Skeletal muscle satellite cell (primary cell): ENCODE measurements around the gene EFEMP2.

Experiments used
- H3K27me3 ChIP-seq: 2 replicates; pipeline ENCODE4 v1.7.0; 2013; ENCODE audit warnings: low read length; ENCODE audit not compliant: control insufficient read depth, insufficient read depth
- H3K36me3 ChIP-seq: 2 replicates; pipeline ENCODE4 v1.7.0; 2013; ENCODE audit warnings: mild to moderate bottlenecking, control low read depth, low read length; ENCODE audit not compliant: insufficient read depth
- H3K4me1 ChIP-seq: 2 replicates; pipeline ENCODE4 v1.7.0; 2013; ENCODE audit warnings: low read length; ENCODE audit not compliant: control insufficient read depth, insufficient read depth
- H3K4me2 ChIP-seq: 2 replicates; pipeline ENCODE4 v1.7.0; 2013; ENCODE audit warnings: mild to moderate bottlenecking, low read length
- H3K4me3 ChIP-seq: 2 replicates; pipeline ENCODE4 v1.7.0; 2013; ENCODE audit warnings: low read length
- H3K9ac ChIP-seq: 2 replicates; pipeline ENCODE4 v1.7.0; 2013; ENCODE audit warnings: mild to moderate bottlenecking, low read depth, low read length, moderate library complexity
- H3K9me3 ChIP-seq: replicated peaks from 2 replicates; pipeline ENCODE4 v1.7.0; 2013; ENCODE audit warnings: mild to moderate bottlenecking, control low read depth, low read length

The EFEMP2 gene

GRCh38 chr11:65868076-65868667, 4.4 kb downstream of the EFEMP2 start:
- no peak overlapping the region for H3K9ac ChIP-seq

DNA sequence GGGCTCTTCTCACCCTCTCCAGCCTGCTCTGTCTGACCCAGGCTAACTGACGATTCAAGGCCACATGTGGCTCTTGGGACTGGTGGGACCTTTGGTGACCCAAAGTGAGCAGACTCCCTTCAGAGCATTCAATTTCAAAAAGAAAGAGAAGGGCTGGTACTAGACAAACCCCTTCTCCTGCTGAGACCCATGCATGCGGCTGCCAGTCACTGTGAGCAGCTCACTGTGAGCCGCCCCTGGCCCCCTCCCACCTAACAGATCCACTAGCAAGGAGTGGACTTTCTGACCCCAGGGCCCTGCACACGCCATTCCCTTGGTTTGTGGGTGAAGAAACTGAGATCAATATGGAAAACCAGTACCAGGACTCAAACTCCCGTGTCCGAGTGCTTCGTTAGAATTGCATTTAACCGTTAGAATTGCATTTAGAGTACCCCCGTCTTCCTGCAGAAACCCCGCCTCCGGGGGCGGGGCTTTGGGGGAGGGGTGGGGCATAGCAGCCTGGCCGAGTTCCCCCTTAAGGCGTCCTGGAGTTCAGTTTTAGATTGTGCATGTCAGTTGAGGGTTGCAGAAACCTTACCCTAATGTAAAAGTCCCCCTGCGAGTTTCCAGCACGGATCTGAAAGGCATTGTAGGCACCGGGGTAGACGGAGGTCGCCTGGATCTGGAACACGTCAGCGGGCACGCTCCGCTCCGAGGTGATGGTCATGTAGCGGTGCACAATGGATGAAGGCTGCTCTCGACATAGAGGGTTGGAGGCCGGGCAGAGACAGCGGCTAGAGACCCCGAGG, 5.1 kb downstream of the EFEMP2 start:
- Histone ChIP-seq H3K36me3 (peaks cover 84% of the 10 kb centered on the region), H3K9ac (no peak overlapping the region), H3K9me3 (no peaks in the 10 kb centered on the region)

More at GRCh38 chr11:65868076-65868667, 4.4 kb downstream of the EFEMP2 start:
- Histone ChIP-seq H3K9me3 (no peaks in the 10 kb centered on the region), H3K4me3 (no peak overlapping the region), H3K4me2 (no peak overlapping the region), H3K27me3 (no peaks in the 10 kb centered on the region), H3K4me1 (peaks cover 23% of the 10 kb centered on the region), H3K36me3 (peaks cover 77% of the 10 kb centered on the region)

DNA sequence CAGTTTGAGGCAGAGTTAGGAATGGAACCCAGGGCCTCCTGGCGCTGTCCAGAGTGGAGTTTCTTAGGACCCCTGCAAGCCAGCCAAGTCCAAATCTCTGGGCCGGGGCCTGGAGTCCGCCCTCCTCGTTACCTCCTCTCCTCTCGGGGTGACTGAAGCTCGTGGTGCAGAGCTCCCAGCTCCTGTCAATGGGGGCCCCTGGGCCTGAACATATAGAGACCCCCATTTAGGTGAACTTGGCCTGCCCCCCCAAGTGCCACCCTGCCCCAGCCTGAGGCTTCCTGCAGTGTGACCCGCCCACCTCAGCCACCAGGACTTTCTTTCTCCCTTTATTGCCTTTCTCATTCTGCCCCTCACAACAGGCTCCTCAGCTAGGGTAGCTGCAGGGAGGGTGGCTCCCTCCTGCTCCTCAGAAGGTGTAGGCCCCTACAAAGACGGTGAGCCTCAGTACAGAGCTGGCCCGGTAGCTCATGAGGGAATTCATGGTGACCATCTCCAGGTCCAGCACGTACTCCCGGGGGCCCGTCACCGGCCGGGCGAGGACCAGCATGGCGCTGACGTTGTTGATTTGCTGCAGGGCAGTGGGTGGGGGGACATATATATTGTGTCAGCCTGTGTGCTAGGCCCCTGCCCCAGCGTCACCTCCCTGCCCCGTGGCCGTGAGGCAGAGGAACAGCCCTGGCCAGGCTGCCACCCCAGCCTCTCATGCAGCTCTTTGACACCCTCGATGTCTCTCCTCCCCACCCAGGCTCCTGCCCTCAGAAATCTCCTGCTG, 5.9 kb downstream of the EFEMP2 start:
- H3K9me3 ChIP-seq = no peaks in the 10 kb centered on the region
- H3K4me1 ChIP-seq = peaks cover 33% of the 10 kb centered on the region
- no peak overlapping the region for H3K4me2 ChIP-seq
- no peaks in the 10 kb centered on the region for H3K27me3 ChIP-seq
- no peak overlapping the region for H3K9ac ChIP-seq
- H3K4me3 ChIP-seq = no peak overlapping the region
- H3K36me3 ChIP-seq = peaks cover 92% of the 10 kb centered on the region

More for the DNA sequence above, 5.1 kb downstream of the EFEMP2 start:
- peaks cover 30% of the 10 kb centered on the region for H3K4me1 ChIP-seq
- H3K27me3 ChIP-seq = no peaks in the 10 kb centered on the region
- no peak overlapping the region for H3K4me2 ChIP-seq
- H3K4me3 ChIP-seq = no peak overlapping the region

DNA sequence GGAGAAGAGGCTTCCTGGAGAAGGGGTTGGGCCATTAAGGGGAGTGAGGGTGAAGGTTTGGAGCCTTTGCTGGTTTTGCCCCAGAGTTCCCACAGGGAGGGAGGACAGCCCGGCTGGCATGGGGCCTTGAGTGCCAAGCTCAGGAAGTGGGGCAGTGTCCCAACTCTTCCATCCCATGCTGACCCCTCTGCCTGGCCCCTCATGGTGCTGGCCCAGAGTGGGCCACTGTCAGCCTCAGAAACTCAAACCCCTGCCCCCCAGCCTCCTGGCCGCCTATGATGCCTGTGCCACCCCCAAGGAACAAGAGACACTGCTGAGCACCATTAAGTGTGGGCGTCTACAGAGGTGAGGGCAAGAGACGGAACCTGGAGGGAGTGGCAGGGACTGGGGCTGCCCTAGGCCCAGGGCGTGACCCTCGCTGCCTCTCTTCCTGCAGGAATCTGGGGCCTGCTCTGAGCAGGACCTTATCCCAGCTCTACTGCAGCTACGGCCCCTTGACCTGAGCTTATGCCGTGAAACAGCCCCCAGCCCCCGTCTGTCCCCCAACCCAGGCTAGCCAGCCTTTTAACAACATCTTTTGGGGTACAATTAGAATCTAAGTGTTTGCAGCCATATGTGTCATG, 6.9 kb downstream of the EFEMP2 start:
- no peaks in the 10 kb centered on the region for H3K9me3 ChIP-seq
- H3K9ac ChIP-seq = no peak overlapping the region
- peaks cover 88% of the 10 kb centered on the region for H3K36me3 ChIP-seq
- H3K4me3 ChIP-seq = no peak overlapping the region
- peaks cover 28% of the 10 kb centered on the region for H3K4me1 ChIP-seq
- H3K4me2 ChIP-seq = no peak overlapping the region
- H3K27me3 ChIP-seq = no peaks in the 10 kb centered on the region

GRCh38 chr11:65864706-65865471, 7.7 kb downstream of the EFEMP2 start:
- Histone ChIP-seq H3K36me3 (peaks cover 80% of the 10 kb centered on the region), H3K9ac (no peak overlapping the region), H3K4me3 (no peak overlapping the region), H3K4me1 (peaks cover 22% of the 10 kb centered on the region), H3K9me3 (no peaks in the 10 kb centered on the region), H3K4me2 (no peak overlapping the region), H3K27me3 (no peaks in the 10 kb centered on the region)

DNA sequence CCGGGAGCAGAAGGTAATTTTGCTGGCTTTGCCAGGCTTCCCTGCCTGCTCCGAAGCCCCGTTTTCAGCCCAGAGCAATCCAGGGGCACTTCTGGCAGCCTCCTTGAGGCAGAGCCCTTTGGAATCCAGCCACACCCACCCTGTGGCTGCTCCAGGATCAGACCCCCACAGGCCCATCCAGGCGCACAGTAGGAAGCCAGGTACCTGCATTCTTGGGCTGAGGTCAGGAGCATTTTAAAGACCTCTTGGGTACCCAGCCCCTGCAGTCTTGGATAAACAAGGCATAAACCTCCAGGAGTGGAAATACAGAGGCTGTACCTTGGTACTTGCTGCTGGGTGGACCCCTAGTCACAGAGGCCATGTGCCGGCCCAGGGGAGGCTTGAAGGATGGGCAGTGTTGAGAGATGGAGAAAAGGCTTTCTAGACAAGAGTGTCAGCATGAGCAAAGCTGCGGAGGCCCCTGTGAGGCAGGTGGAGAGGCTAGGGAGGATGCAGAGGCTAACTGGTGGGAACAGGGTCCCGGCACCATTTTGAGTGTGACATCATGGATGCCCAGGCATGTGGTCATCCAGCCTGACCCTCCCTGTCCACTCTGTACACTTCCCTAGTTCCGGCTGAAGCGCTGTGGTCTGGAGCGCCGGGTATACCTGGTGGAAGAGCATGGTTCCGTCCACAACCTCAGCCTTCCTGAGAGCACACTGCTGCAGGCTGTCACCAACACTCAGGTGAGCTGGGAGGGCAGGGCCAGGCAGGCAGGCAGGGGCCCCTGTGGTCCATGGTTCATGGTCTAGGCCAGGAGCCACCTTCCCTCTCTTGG, 8.5 kb downstream of the EFEMP2 start:
- H3K36me3 ChIP-seq = peaks cover 72% of the 10 kb centered on the region
- H3K9ac ChIP-seq = no peak overlapping the region
- no peak overlapping the region for H3K4me2 ChIP-seq

GRCh38 chr11:65862941-65863888, 9.4 kb downstream of the EFEMP2 start:
- H3K4me3 ChIP-seq = no peak overlapping the region
- H3K36me3 ChIP-seq = peaks cover 63% of the 10 kb centered on the region
- no peak overlapping the region for H3K9ac ChIP-seq
- H3K9me3 ChIP-seq = no peaks in the 10 kb centered on the region
- peaks cover 27% of the 10 kb centered on the region for H3K4me1 ChIP-seq
- H3K27me3 ChIP-seq = no peaks in the 10 kb centered on the region
- H3K4me2 ChIP-seq = peak overlapping the region; percentile 83

More for the DNA sequence above, 8.5 kb downstream of the EFEMP2 start:
- no peaks in the 10 kb centered on the region for H3K27me3 ChIP-seq
- peaks cover 27% of the 10 kb centered on the region for H3K4me1 ChIP-seq
- no peak overlapping the region for H3K4me3 ChIP-seq
- H3K9me3 ChIP-seq = no peaks in the 10 kb centered on the region

GRCh38 chr11:65862191-65862735, 10.3 kb downstream of the EFEMP2 start:
- Histone ChIP-seq H3K27me3 (no peaks in the 10 kb centered on the region), H3K4me3 (peak overlapping the region; percentile 96), H3K4me1 (peaks cover 27% of the 10 kb centered on the region), H3K9ac (peak overlapping the region; percentile 97), H3K4me2 (peak overlapping the region; percentile 83), H3K36me3 (peaks cover 56% of the 10 kb centered on the region), H3K9me3 (no peaks in the 10 kb centered on the region)

- Histone ChIP-seq H3K4me2 (peak overlapping the region; percentile 83), H3K4me1 (peaks cover 27% of the 10 kb centered on the region), H3K4me3 (peak overlapping the region; percentile 96), H3K9me3 (no peaks in the 10 kb centered on the region), H3K9ac (peak overlapping the region; percentile 97), H3K36me3 (peaks cover 55% of the 10 kb centered on the region), H3K27me3 (no peaks in the 10 kb centered on the region)
These were observed 10.9 kb downstream of the EFEMP2 start for GRCh38 chr11:65861533-65862183.
